ENCODE data around the gene CCDC85C.

CCDC85C gene

GRCh38 chr14:99524804-99525698 lies 79.0 kb downstream of the CCDC85C start:
- peak in 1 of 56 donors; percentile 42 for DNase-seq

DNA sequence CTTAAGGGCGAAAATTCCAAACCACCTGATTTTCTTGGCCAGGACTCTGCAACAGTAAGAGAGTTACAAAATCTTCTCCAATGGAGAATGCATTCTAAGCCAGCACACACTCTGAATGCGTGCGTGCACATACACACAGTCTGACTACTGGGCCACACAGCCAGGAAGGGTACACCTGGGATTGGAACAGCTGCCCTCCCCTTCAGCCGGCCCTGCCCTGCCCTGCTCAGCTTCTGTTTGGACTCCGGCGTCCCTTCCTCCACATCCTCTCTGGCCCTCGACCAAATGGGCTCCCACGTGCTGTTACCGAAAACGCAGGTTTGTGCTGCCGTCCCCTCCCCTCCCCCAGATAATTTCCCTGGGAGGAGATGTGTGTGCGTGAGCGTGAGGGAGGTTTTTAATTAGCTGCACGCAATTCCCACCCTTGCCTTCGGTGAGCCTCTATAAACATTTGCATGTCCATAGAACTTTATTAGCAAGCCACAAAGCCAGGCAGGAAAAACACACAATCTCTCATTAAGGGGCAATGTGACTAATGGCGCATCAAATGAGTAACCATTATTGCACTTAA lies 79.8 kb downstream of the CCDC85C start:
- no peak for DNase-seq

DNA sequence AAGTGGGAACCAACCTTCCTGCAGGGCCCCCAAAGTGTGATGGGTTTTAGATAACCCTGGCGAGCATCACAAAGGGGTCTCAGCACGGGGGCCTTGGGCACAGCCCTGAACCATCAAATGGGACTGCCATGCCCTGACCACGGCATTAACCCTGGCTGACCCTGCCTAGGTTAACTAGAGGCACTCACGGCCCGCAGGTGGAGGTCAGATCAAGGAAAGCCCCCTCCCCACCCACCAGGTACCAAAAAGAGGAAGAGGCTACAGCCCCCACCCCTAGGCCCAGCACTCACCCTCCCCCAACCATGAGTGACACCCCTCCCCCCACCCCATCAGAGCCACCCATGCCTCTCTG lies 80.3 kb downstream of the CCDC85C start:
- no peak for DNase-seq

DNA sequence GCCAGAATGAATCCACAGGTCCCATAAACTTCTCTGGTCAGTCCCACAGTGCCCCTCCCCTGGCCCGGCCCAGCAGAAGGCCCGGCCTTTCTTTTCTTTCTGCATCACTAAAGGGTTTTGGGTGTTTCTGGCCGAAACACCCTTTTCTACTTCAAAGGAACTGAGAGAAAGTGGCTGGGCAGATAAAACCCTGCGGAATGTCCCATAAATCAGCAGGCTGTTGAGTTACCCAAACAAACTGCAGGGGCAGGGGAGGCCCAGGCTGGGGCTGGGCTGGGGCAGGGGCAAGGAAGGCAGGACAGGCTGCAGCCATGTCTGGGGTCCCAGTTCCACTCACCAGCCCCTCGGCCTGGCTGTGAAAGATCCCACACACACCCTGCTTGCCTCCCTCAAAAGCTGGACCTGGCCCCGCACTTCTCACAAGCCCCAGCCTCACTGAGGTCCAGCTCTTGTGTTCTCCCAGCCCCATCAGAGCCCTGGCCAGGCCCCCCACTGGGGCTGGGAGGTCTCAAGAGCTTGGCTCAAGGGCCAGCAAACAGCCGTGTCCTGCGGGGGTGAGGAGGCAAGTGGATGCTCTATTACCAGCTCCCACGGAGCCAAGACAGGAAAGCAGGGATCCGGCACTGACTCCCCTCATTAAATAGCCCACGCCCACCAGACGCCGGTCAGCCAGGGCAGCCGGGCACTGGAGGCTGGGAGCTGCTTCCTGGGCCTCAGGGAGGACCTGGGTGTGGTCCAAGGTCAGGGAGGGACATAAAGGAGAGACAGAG lies 80.9 kb downstream of the CCDC85C start:
- DNase-seq = no peak

- DNase-seq = no peak
Observed at GRCh38 chr14:99522457-99522891, 81.5 kb downstream of the CCDC85C start.

DNA sequence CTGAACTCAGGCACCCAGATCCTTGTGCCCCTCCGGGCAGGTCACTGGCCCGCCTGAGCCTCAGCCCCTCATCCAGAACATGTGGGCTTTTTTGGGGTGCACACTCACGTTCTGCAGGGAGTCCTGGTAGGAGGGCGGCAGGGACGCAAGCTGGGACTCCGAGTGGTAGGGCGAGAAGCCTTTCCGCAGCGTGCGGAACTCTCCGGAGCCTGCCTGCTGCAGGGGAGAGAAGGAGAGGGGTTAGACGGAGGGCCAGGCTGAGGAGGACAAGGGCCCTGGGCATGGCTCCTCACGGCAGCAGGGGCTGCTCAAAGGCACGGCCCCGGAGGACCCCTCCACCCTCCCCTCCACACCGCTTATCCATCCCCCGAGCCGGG lies 82.0 kb downstream of the CCDC85C start:
- no peak for DNase-seq

GRCh38 chr14:99521176-99522024 lies 82.6 kb downstream of the CCDC85C start:
- no peak for DNase-seq

GRCh38 chr14:99520571-99521081 lies 83.4 kb downstream of the CCDC85C start:
- DNase-seq = no peak

- DNase-seq = no peak
Observed at GRCh38 chr14:99519931-99520421, 84.0 kb downstream of the CCDC85C start.

DNA sequence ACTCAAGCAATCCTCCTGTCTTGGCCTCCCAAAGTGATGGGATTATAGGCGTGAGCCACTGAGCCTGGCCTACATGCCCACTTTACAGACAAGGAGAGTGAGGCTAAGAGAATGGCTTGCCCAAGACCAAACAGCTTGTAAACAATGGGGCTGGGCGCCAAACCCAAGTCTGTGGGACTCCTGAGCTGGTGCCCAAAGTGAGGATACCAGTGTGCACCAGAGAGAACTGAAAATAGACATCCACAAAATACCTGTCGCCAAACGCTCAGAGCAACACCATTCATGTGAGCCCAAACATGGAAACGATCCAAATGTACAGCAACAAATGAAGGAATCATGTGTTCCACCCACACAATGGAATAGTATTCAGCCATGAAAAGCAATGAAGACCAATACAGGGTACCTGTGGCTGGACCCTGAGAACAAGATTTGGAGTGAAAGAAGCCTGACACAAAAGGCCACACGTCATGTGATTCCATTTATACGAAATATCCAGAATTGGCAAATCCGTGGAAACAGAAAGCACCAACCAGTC lies 84.6 kb downstream of the CCDC85C start:
- DNase-seq = no peak

DNA sequence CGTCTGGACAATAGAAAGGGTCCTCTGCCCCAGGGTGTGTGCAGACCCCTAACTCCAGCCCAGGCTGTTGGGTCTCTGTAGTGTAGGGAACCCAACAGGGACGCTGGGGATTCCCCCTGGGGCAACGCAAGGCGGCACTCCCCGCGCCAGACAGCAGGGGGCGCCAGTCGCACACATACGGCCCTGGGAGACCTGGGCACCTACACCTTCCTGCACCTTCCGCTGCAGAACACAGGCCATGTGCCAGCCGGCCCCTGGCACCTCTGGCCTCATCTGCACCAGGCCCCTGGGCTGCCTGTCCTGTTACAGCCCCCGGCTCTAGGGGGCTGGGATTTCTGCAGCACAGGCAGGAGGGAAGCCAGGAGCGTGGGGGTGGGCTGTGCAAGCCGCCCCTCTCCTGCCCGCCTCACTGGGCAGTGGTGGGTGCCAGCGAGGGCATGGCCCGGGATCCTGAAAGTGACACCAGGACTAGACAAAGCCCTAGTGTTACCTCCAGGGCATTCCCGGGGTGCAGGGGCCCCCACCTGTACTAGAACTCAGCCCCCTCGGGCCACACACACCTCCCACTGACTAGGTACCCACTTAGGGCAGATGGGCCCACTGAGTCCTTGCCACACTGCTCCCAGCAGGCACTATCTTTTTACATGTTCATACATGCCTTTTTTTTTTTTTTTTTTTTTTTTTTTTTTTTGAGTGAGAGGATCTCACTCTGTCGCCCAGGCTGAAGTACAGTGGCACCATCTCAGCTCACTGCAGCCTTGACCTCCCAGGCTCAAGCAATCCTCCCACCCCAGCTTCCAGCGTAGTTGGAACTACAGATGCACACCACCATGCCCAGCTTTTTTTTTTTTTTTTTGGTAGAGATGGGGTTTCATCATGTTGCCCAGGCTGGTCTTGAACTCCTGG lies 85.3 kb downstream of the CCDC85C start:
- peak in 45 of 56 donors; percentile 11 to 85 (median 41) for DNase-seq

DNA sequence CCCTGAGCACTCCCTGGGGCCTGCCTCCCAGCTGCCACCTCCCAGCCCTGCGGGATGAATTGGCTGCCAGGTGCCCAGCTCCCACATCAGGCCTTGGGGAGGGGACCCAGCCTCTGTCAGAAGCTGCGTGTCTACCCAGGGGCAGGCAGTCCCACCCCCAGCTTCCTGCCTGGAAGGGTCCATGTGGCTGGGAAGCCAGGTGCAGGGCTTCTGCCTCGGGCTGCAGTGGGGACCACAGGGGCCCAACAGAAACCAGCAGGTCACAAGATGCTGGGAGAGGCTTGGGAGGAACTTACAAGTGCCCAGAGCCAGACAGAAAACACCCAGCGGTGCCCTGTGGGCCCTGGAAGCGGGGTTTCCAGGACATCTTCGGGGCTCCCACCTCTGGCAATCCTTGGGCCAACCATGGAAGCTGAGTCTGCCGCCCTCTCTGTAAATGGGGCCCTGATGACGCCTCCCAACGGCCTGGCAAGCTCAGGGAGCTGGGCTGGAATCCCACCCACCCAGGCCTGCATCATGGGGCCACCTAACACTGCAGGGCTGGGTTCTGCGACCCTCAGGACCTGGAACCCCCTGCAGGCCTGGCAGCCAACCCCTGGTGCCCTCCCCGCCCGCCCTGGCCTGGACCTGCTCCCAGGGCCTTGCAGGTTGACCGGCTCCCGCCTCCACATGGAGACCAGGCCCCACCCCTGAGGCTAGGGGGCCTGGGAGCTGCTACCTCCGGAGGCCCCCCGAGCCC lies 86.2 kb downstream of the CCDC85C start:
- DNase-seq = no peak

- DNase-seq = no peak
Observed at GRCh38 chr14:99516871-99517642, 87.0 kb downstream of the CCDC85C start.

DNA sequence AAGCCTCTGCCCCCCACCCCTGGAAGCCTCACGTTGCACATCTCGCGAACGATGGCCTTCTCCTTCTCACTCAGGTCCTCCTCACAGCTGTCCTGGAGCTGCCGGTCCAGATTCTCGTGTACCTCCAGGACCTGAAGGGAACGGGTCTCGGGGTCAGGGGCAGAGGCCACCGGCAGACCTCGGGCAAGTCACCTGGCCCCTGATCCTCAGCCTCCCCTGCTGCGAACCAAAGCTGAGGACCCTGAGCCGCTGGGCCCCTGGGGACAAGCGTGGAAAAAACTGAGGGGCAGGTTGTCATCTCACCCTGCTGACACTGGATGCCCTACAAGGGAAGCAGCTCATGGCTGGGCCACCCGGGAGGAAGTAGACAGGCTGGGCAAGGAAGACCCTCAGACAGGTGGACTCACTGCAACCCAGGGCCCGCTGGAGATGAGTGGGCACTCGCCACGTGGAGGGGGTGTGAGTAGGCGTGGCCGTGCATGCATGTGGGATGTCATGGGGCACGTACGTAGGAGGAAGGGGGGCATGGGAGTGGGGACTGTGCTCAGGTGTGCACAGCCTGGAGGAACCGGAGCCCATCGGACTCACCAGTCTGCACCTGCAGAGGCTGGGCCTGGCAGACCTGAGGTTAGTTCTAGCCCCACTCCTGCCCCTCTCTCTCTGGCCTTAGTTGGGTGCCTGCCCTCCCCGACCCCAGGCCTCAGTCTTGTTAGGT lies 87.7 kb downstream of the CCDC85C start:
- DNase-seq = no peak

DNA sequence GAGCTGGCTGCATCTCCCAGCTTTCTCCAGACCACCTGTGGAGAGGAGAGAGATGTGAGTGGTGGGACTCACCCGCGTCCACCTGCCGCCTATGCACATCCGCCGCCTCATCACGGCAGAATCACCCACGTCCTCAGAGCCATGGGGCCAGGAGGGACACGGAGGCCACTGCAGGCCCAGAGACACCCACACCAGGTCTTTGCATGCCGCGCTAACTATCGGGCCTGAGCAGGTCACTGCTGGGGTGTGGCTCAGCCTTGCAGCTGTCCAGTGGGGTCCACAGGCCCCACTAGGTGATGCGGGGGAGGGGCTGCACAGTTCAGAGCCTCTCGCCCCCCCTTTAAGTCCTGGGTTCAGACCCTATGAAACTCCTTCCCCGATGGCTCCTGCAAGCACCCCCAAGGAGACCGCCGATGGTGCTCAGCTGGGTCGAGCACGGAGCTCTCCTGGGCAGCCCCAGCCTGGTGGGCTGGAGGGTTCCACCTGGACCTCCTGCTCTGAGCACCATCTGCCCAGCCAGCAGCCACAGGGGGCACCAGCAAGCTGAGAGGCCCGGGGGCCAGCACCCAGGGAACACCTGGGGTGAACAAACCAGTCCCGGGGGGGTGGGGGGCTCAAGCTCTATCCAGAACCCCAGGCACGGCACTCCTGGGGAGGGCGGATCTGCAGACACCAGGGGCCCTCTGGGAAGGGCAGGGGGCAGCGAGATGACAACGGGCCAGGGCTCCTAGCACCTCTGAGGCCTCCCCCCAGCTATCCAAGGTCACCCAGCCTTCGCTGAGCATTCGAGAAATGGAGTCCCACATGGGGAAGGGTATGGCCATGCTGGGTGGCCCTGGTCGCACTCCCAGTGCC lies 88.5 kb downstream of the CCDC85C start:
- no peak for DNase-seq
